Measurements from ENCODE around the gene MIS18BP1.

GRCh38 chr14:45252366-45253069 lies 484 bp downstream of the MIS18BP1 start:
- TF ChIP-seq POLR3A (IDR thresholded peaks at IDR 0.05; ENCODE audit: borderline replicate concordance, extremely low read depth, insufficient read depth, insufficient read length) (no peak), SMAD4 (CRISPR knock-in tag; conservative IDR thresholded peaks at IDR 0.05) (no peak)
- TF ChIP-seq, protein P1, sequence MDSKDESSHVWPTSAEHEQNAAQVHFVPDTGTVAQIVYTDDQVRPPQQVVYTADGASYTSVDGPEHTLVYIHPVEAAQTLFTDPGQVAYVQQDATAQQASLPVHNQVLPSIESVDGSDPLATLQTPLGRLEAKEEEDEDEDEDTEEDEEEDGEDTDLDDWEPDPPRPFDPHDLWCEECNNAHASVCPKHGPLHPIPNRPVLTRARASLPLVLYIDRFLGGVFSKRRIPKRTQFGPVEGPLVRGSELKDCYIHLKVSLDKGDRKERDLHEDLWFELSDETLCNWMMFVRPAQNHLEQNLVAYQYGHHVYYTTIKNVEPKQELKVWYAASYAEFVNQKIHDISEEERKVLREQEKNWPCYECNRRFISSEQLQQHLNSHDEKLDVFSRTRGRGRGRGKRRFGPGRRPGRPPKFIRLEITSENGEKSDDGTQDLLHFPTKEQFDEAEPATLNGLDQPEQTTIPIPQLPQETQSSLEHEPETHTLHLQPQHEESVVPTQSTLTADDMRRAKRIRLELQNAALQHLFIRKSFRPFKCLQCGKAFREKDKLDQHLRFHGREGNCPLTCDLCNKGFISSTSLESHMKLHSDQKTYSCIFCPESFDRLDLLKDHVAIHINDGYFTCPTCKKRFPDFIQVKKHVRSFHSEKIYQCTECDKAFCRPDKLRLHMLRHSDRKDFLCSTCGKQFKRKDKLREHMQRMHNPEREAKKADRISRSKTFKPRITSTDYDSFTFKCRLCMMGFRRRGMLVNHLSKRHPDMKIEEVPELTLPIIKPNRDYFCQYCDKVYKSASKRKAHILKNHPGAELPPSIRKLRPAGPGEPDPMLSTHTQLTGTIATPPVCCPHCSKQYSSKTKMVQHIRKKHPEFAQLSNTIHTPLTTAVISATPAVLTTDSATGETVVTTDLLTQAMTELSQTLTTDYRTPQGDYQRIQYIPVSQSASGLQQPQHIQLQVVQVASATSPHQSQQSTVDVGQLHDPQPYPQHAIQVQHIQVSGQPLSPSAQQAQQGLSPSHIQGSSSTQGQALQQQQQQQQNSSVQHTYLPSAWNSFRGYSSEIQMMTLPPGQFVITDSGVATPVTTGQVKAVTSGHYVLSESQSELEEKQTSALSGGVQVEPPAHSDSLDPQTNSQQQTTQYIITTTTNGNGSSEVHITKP (IDR thresholded peaks at IDR 0.05; ENCODE audit: partially characterized antibody), result no peak

Data from K562 (cell line).